ENCODE data around the gene PUM1. TPM values are rescaled to one million over a fixed set of nuclear protein-coding genes. Genes with fewer than 3 reads are reported as not detected.

Gene PUM1
- total and polyA plus RNA-seq, 10 of the 15 experiments (the other 5 are each of a cell fraction or from before 2014, with no cell fraction given) = 21.4 to 75.3 (median 42.4) TPM

- no peak for TF ChIP-seq ETV6 (conservative IDR thresholded peaks at IDR 0.05 in 1 of 2, IDR thresholded peaks at IDR 0.05 in 1 of 2; ENCODE audit: borderline replicate concordance in 1 of 2, low read depth in 1 of 2)
- TF ChIP-seq IRF3 (IDR thresholded peaks at IDR 0.05) = no peak
These were observed 73.5 kb downstream of the PUM1 start (continued) for GRCh38 chr1:30991862-30992606.

GRCh38 chr1:30990591-30990990, 74.9 kb downstream of the PUM1 start:
- no peak overlapping the region for H3K9ac ChIP-seq (ENCODE audit: control insufficient read depth, insufficient read depth, low read length)
- RAD21 ChIA-PET (ENCODE audit: unreplicated experiment) = no interaction called here
- no peak overlapping the region for H3K4me3 ChIP-seq
- TF ChIP-seq E2F4 (IDR thresholded peaks at IDR 0.05; ENCODE audit: low read depth, low read length) (no peak), PKNOX1 (IDR thresholded peaks at IDR 0.05) (no peak), ESRRA (IDR thresholded peaks at IDR 0.05; ENCODE audit: low read length) (no peak), CREM (IDR thresholded peaks at IDR 0.05; ENCODE audit: low read depth) (no peak), MXI1 (IDR thresholded peaks at IDR 0.05; ENCODE audit: low read depth, low read length) (no peak), FOS (IDR thresholded peaks at IDR 0.05; ENCODE audit: borderline replicate concordance, extremely low read depth, insufficient read length) (no peak), TCF7 (IDR thresholded peaks at IDR 0.05; ENCODE audit: borderline replicate concordance) (no peak), BRCA1 (IDR thresholded peaks at IDR 0.05; ENCODE audit: low read depth, low read length) (no peak), POU2F2 (IDR thresholded peaks at IDR 0.05; ENCODE audit: borderline replicate concordance, low read depth, low read length) (no peak), POLR2AphosphoS5 (IDR thresholded peaks at IDR 0.05; ENCODE audit: low read length) (no peak), IRF4 (IDR thresholded peaks at IDR 0.05; ENCODE audit: low read depth, low read length) (no peak), TAF1 (IDR thresholded peaks at IDR 0.05; ENCODE audit: borderline replicate concordance, low read depth, low read length) (no peak), NR2C2 (IDR thresholded peaks at IDR 0.05; ENCODE audit: borderline replicate concordance, control insufficient read depth, insufficient read length, low read depth) (no peak)
- intact Hi-C loops (cut with micrococcal nuclease; ENCODE audit: unreplicated experiment) (no loop called here), in situ Hi-C loops (cut with MboI) (no loop called here)
- H3K79me2 ChIP-seq (ENCODE audit: control insufficient read depth, insufficient read depth, low read length) = peaks cover 39% of the 10 kb centered on the region
- no peak overlapping the region for H2AFZ ChIP-seq (ENCODE audit: control insufficient read depth, low read depth, low read length)
- DNase-seq (ENCODE audit: low read depth, low spot score) (no peak), ATAC-seq (no peak), FAIRE-seq (no peak)
- no peaks in the 10 kb centered on the region for H3K27me3 ChIP-seq (replicated peaks in 1 of 2; ENCODE audit: control insufficient read depth in 2 of 2, insufficient read depth in 2 of 2, low read length in 1 of 2)
- no peak overlapping the region for H3K27ac ChIP-seq (ENCODE audit: control insufficient read depth, insufficient read depth)
- H3K9me3 ChIP-seq (replicated peaks; ENCODE audit: control insufficient read depth, insufficient read depth, low read length) = no peaks in the 10 kb centered on the region
- H3K4me1 ChIP-seq (ENCODE audit: control insufficient read depth, insufficient read depth, low read length) = peaks cover 6% of the 10 kb centered on the region; the same call in 1 of the 2 replicates
- H3K36me3 ChIP-seq (ENCODE audit: control insufficient read depth in 2 of 2, insufficient read depth in 2 of 2, low read length in 1 of 2) = peaks cover 8 to 9% of the 10 kb centered on the region in 2 experiments
- CTCF ChIA-PET = interaction anchor here (0.5 to 1.0 kb wide), 2 partner anchors 38 to 175 kb away, joined by 3 read pairs; no protein-coding TSS in a partner anchor
- SMC1A ChIA-PET (ENCODE audit: uncharacterized antibody, unreplicated experiment) = interaction anchor here (1.2 to 1.8 kb wide), 5 partner anchors 9 to 26 kb away, joined by 3 to 5 read pairs (median 4); no protein-coding TSS in a partner anchor
- no peaks in the 10 kb centered on the region for H4K20me1 ChIP-seq (ENCODE audit: control insufficient read depth, insufficient read depth)
- no TSS peak for BruUV-seq (replicated peaks)
- H3K4me2 ChIP-seq (ENCODE audit: control insufficient read depth, insufficient read depth) = no peak overlapping the region
- 97% methylated on average over 3 of the region's 3 CpGs for WGBS (ENCODE audit: insufficient coverage, insufficient replicate concordance, low lambda C conversion rate, missing lambda C conversion rate)
- POLR2A ChIA-PET = no interaction called here

Measured in GM12878 (cell line).